PC-3 (cell line): Measurements from ENCODE around the gene CALHM2.

ENCODE experiments used
- CTCF ChIP-seq: fragments of 300-600 bp; sonication (generic); conservative IDR thresholded peaks from 2 replicates; pipeline ENCODE4 v1.5.1; 2017; ENCODE audit warnings: antibody characterized with exemption, low read depth, mild to moderate bottlenecking, low read length
- EZH2 ChIP-seq: fragments of 300-600 bp; sonication (generic); IDR thresholded peaks from one replicate; pipeline ENCODE4 v1.6.1; 2017; ENCODE audit warnings: antibody characterized with exemption, mild to moderate bottlenecking, low read length; ENCODE audit not compliant: unreplicated experiment
- EZH2phosphoT487 ChIP-seq: fragments of 300-600 bp; sonication (generic); IDR thresholded peaks from 2 replicates; pipeline ENCODE4 v1.6.1; 2018; ENCODE audit warnings: mild to moderate bottlenecking, antibody characterized with exemption, low read length, borderline replicate concordance

GRCh38 chr10:103413564-103413963 lies 38.6 kb downstream of the CALHM2 start:
- no peak for TF ChIP-seq CTCF
- no peak for TF ChIP-seq EZH2
- TF ChIP-seq EZH2phosphoT487, result no peak
